A172 (cell line): Measurements from ENCODE around the gene GPR132. TPM values are rescaled to one million over a fixed set of nuclear protein-coding genes. Genes with fewer than 3 reads are reported as not detected.

ENCODE experiments used
- DNase-seq: peaks from one replicate; pipeline ENCODE4 v3.0.0-alpha.2; 2015; ENCODE audit warnings: low spot score
- total RNA-seq: library from RNA; depleted of rRNA; stranded (reverse); fragments of >200 nt; shearing (Covaris generic); gene quantifications from 2 replicates; pipeline ENCODE4 v1.2.3, GENCODE V29; 2014

Gene GPR132
- total RNA-seq, 1 experiment from 2014 or later = not detected

DNA sequence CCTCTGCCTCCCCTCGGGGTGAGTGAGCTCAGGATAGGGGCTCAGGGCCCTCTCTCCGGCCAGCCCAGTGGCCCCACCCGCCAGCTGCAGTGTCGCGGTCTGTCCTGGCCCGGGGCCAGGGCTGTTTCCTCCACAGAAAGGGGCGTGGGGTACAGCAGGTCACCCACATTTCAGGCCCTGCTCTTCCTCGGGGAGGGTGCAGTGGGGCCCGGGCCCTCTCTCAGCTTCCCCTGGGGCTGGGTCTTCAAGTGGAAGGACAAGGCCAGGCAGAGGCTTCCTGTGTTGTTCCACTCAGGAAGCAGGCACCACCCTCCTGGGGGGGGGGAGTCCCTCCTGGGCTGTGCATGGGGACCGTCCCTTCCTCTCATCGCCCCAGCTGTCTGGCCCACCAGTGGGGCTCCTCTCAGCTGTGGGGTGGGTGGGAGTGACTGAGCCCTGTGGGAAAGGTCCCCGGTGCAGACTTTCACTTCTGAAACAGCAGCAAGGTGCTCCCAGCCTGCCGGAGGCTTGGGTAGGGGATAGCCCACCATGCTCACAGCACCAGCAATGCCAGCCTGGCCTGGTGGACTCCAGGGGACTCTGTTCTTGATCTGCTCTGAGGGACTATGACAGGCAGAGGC lies 3.7 kb downstream of the GPR132 start:
- no peak for DNase-seq

GRCh38 chr14:105060751-105061427 lies 4.3 kb downstream of the GPR132 start:
- DNase-seq = no peak

- DNase-seq = no peak
Observed at GRCh38 chr14:105059925-105060565, 5.2 kb downstream of the GPR132 start.

DNA sequence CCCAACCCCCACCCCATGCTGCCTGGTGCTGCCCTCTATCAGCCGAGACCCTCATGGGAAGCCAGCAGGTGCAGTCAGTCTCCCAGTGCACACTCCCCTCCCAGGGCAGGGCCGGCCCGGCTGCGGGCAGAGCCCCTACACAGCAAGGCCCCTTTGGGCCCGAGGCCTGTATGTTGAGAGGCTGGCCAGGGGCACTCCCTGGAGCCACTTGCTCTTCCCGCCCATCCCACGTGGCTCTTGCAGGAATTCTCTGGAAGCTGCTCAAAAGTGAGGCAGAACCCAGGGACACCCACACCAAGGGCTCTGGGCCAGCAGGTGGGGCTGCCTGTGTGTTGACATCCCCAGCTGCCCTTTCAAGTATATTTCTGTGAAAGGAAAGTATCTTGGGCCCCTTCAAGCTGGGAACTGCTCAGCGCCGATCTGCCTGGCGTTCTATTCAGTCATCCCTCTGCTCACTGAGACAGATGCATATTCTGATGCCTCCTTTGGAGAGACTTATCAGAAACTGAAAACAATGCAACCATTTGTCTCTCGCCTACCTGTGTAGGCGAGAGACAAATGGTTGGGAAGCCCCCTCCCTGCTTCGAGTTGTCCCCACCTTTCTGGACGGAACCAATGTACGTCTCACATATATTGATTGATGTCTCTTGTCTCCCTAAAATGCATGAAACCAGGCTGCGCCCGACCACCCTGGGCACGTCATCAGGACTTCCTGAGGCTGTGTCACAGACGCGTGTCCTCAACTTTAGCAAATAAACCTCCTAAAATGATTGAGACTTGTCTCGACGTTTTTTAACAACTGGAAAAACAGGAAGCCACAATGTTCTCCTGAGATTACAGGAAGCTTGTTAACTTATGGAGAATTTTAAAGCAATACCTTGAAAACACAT lies 6.0 kb downstream of the GPR132 start:
- no peak for DNase-seq

GRCh38 chr14:105058521-105059034 lies 6.7 kb downstream of the GPR132 start:
- DNase-seq = no peak

DNA sequence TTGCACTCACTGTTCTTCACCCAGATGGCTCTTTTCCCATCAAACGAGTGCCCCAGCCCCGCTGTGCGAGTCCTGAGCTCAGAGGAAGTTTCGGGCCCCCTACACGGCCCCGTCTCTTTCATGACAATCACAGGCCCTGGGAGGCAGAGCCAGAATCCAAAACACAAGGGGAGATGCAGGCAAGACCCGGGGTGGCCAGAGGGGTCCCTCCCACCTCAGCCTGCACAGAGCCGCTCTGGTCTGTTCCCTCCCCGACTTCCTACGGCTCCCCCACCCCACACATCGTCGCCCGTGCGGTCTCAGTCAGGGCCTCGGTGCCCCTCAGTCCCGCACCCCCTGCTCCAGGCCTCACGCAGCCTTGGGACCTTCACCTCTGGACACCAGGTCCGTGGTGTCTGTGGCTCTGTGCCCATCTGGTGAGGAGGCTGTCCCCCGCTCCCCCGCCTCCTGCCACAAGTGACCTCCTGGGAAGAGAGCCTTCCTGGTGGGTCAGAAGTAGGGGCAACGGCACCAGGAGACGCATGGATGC lies 8.9 kb downstream of the GPR132 start:
- no peak for DNase-seq

DNA sequence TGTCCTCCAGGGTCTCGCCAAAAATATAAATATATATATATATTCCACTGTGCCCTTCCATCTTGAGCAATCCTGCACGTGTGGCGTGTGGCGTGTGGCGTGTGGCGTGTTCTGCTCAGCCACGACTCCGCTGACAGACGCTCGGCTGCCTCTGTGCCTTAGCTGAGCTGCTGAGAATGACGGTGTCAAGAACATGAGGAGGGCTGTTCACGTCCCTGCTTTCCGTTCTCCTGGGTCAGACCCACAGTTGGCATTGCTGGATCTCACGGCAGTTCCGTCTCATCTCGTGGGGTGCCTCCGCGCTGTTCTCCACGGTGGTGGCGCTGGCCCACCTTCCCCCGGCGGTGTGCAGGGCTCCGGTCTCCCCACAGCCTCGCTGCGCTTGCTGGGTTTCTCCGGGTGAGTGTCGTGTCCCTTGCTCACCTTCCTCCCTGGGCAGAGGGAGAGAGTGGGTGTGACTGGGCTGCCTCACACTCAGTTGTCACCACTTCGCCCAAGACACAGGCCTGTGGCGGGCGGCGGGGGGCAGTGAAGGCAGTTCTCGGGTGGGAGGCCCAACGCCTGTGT lies 9.4 kb downstream of the GPR132 start:
- no peak for DNase-seq

GRCh38 chr14:105055334-105055733 lies 9.9 kb downstream of the GPR132 start:
- DNase-seq = no peak

GRCh38 chr14:105053996-105054395 lies 11.2 kb downstream of the GPR132 start:
- no peak for DNase-seq

GRCh38 chr14:105053421-105053820 lies 11.8 kb downstream of the GPR132 start:
- DNase-seq = no peak

DNA sequence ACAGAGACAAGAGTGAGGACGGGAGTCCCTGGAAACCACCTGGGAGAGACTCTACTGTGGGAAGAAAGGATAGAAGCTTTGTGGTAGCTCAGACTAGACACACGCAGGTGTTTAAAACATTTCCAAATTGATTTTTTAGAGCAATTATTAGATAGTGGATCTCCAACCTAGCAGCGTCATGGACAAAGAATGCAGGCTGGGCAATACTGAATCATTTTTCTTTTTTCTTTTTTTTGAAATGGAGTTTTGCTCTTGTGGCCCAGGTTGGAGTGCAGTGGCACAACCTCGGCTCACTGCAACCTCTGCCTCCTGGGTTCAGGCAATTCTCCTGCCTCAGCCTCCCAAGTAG lies 13.1 kb downstream of the GPR132 start:
- no peak for DNase-seq

DNA sequence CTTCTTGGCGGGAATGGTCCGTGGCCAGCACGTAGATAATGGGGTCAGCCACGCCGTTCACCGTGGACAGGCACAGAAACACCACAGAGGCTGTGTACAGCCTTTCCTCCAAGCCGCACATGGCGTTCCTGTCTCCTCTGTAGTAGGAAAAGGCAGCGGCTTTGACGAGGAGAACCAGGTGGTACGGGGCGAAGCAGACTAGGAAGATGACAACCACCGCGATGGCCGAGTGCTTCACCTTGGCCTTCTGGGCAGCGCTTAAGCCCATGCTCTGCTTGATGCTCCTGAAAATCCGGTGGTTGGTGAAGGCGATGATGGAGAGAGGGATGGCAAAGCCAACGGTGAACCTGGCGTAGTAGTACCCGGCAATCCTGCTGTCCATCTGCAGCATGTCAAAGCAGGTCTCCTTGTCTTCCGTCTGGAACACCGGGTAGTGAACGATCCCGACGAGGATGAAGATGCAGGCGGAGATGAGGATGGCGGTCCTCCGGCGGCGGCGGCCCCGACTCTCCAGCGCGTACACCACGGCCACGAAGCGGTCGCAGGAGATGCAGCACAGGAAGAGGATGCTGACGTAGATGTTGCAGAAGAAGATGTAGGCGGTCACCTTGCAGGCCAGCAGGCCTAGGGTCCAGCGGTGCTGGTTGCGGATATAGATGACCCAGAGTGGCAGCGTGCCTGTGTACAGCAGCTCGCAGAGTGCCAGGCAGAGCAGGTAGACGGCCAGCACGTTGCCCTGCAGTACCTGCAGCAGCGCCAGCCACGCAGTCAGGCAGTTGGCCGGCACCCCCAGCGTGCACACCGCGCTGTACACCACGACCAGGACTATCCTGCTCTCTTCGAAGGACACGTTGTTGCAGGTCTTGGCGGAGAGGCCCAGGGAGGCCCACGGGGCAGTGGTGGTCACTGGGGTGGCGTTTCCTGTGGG lies 13.8 kb downstream of the GPR132 start:
- no peak for DNase-seq

DNA sequence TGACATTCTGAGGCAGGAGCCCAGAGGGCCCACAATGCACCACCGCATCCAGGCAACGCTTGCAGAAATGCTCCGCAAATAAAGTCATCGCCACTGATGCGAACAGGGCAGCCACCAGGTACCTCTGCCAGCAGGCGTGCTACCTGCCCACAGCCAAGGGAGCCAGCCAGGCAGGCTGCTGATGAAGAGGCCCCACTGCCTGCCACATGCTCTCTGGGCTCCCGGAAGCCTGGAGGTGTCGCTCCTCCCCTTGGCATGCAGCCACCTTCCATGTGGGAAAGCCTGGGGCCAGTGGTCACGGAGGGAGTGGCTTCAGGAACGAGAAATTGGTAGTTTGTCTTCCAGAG lies 14.7 kb downstream of the GPR132 start:
- no peak for DNase-seq

- DNase-seq = no peak
Observed at GRCh38 chr14:105049753-105050550, 15.3 kb downstream of the GPR132 start.

- no peak for DNase-seq
Observed at GRCh38 chr14:105047283-105048016, 17.8 kb downstream of the GPR132 start.

DNA sequence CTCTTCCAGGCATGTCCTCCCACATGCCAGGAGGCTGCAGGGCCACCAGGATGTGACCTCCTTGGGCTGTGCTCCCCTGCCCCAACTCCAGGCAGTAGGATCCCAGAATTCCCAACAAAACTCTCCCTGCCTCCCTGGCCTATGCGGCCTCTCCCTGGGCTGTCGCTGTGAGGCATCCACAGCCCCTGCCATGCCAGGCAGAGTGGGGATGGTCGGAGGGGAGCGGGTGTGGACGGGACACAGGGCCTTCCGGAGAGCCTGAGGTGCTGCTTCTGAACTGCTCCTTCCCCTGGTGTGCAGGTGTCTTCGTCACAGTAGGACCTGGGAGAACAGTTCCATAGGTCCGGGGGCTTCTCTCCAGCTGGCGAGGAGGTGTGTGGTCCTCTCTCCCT lies 18.3 kb downstream of the GPR132 start:
- DNase-seq = no peak

GRCh38 chr14:105045710-105046326 lies 19.4 kb downstream of the GPR132 start:
- DNase-seq = peak; percentile 44

- no peak for DNase-seq
Observed at GRCh38 chr14:105043641-105044040, 21.6 kb downstream of the GPR132 start.
